Astrocyte (in vitro differentiated cells and primary cell): Measurements from ENCODE around the gene SCRN3. TPM values are rescaled to one million over a fixed set of nuclear protein-coding genes. Genes with fewer than 3 reads are reported as not detected.
"Not testable (repeated sequence)": the region's sequence is repeated elsewhere in the genome, so short reads cannot be mapped to it uniquely, and the experiment has no call there.

ENCODE experiments used
- DNase-seq: peaks from one replicate; pipeline ENCODE4 v3.0.0-alpha.2; 2010; ENCODE audit warnings: low read depth
- FAIRE-seq: peaks from 2 replicates; lab custom pipeline; 2011; peaks lifted over from hg19 to GRCh38; lab: Jason Lieb, UNC
- H2AFZ ChIP-seq: 2 replicates; pipeline ENCODE4 v1.6.0; 2012; ENCODE audit warnings: low read depth, low read length, inconsistent platforms
- H3K27ac ChIP-seq: 2 replicates; pipeline ENCODE4 v1.5.1; 2011; ENCODE audit warnings: low read depth, low read length, inconsistent platforms
- H3K27me3 ChIP-seq: 2 replicates; pipeline ENCODE4 v1.6.0; 2011; ENCODE audit warnings: low read length, inconsistent platforms; ENCODE audit not compliant: insufficient read depth
- H3K36me3 ChIP-seq: 2 replicates; pipeline ENCODE4 v1.5.1; 2011; ENCODE audit warnings: low read length, inconsistent platforms; ENCODE audit not compliant: insufficient read depth
- H3K4me1 ChIP-seq: 2 replicates; pipeline ENCODE4 v1.5.1; 2011; ENCODE audit warnings: low read length, inconsistent platforms; ENCODE audit not compliant: insufficient read depth
- H3K4me2 ChIP-seq: 2 replicates; pipeline ENCODE4 v1.6.0; 2012; ENCODE audit warnings: low read length, inconsistent platforms
- H3K4me3 ChIP-seq: 2 replicates; pipeline ENCODE4 v1.5.1; 2011; ENCODE audit warnings: low read depth, mild to moderate bottlenecking, low read length, inconsistent platforms; ENCODE audit not compliant: insufficient read depth
- H3K79me2 ChIP-seq: 2 replicates; pipeline ENCODE4 v1.6.0; 2012; ENCODE audit warnings: mild to moderate bottlenecking, low read length, inconsistent platforms; ENCODE audit not compliant: insufficient read depth
- H3K9ac ChIP-seq: 2 replicates; pipeline ENCODE4 v1.6.0; 2012; ENCODE audit warnings: mild to moderate bottlenecking, low read length, inconsistent platforms
- H3K9me3 ChIP-seq: 2 replicates; pipeline ENCODE4 v1.5.1; 2012; ENCODE audit warnings: low read depth, mild to moderate bottlenecking, low read length, inconsistent platforms; ENCODE audit not compliant: insufficient read depth
- H4K20me1 ChIP-seq: 2 replicates; pipeline ENCODE4 v1.6.0; 2012; ENCODE audit warnings: low read length, inconsistent platforms; ENCODE audit not compliant: insufficient read depth
- H3K27ac Mint-ChIP-seq: one replicate; pipeline ENCODE4 v1.8.0; 2021; ENCODE audit warnings: mild to moderate bottlenecking, mixed read lengths; ENCODE audit not compliant: unreplicated experiment
- H3K27me3 Mint-ChIP-seq: one replicate; pipeline ENCODE4 v1.8.0; 2021; ENCODE audit warnings: low read depth, mixed read lengths; ENCODE audit not compliant: unreplicated experiment
- H3K36me3 Mint-ChIP-seq: one replicate; pipeline ENCODE4 v1.8.0; 2021; ENCODE audit warnings: low read depth, mixed read lengths; ENCODE audit not compliant: unreplicated experiment
- H3K4me1 Mint-ChIP-seq: one replicate; pipeline ENCODE4 v1.8.0; 2021; ENCODE audit warnings: low read depth, mixed read lengths; ENCODE audit not compliant: unreplicated experiment
- H3K4me3 Mint-ChIP-seq: one replicate; pipeline ENCODE4 v1.8.0; 2021; ENCODE audit warnings: mild to moderate bottlenecking, moderate library complexity, mixed read lengths; ENCODE audit not compliant: unreplicated experiment
- H3K9me3 Mint-ChIP-seq: one replicate; pipeline ENCODE4 v1.8.0; 2021; ENCODE audit warnings: mild to moderate bottlenecking, mixed read lengths; ENCODE audit not compliant: unreplicated experiment
- CTCF ChIP-seq: IDR thresholded peaks from 2 replicates; pipeline ENCODE4 v1.5.1; 2011; ENCODE audit warnings: low read depth, mild to moderate bottlenecking, inconsistent platforms, low read length, moderate library complexity; ENCODE audit not compliant: insufficient read depth
- EZH2 ChIP-seq: IDR thresholded peaks from 2 replicates; pipeline ENCODE4 v1.6.1; 2012; ENCODE audit warnings: mild to moderate bottlenecking, low read length, inconsistent platforms; ENCODE audit not compliant: insufficient read depth
- total RNA-seq: library from RNA; stranded (reverse); gene quantifications from 2 replicates; pipeline ENCODE4 v1.2.1, GENCODE V29; 2021

SCRN3 gene
- total RNA-seq, 1 donor from 2014 or later = 20.1 TPM

GRCh38 chr2:174389542-174389941, 6.0 kb upstream of the SCRN3 start:
- Histone ChIP-seq H3K27me3 (no peaks in the 10 kb centered on the region), H3K9ac (no peak overlapping the region), H3K79me2 (peaks cover 56% of the 10 kb centered on the region), H3K4me1 (peaks cover 3% of the 10 kb centered on the region), H3K4me2 (no peak overlapping the region), H4K20me1 (peaks cover 13% of the 10 kb centered on the region), H3K27ac (no peak overlapping the region), H3K9me3 (no peaks in the 10 kb centered on the region), H3K4me3 (no peak overlapping the region), H2AFZ (no peak overlapping the region), H3K36me3 (peaks cover 12% of the 10 kb centered on the region)
- no peak for FAIRE-seq
- peaks cover 6% of the 10 kb centered on the region for H3K36me3 Mint-ChIP-seq
- TF ChIP-seq EZH2 (no peak), CTCF (no peak)
- H3K4me1 Mint-ChIP-seq = peaks cover 8% of the 10 kb centered on the region
- no peaks in the 10 kb centered on the region for H3K27me3 Mint-ChIP-seq
- H3K27ac Mint-ChIP-seq = no peak overlapping the region
- no peak overlapping the region for H3K4me3 Mint-ChIP-seq
- no peak for DNase-seq
- no peaks in the 10 kb centered on the region for H3K9me3 Mint-ChIP-seq

DNA sequence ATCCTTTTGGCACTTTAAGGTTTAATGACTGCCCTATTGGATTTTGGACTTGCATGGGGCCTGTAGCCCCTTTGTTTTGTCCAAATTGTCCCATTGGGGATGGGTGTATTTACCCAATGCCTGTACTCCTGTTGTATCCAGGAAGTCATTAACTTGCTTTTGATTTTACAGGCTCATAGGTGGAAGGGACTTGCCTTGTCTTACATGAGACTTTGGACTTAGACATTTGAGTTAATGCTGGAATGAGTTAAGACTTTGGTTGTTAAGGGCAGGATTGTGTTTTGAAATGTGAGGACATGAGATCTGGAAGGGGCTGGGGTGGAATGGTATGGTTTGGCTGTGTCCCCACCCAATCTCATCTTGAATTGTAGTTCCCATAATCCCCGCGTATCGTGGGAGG, 5.2 kb upstream of the SCRN3 start:
- H3K9me3 Mint-ChIP-seq, H3K27me3 ChIP-seq, H3K36me3 Mint-ChIP-seq, H3K9ac ChIP-seq, H3K9me3 ChIP-seq, DNase-seq, H3K27ac ChIP-seq, H2AFZ ChIP-seq, FAIRE-seq, H3K4me3 ChIP-seq, H3K4me2 ChIP-seq, H3K27ac Mint-ChIP-seq, H3K4me3 Mint-ChIP-seq, H3K27me3 Mint-ChIP-seq, H3K4me1 ChIP-seq, H3K4me1 Mint-ChIP-seq: not testable (repeated sequence)
- H4K20me1 ChIP-seq = peaks cover 13% of the 10 kb centered on the region
- peaks cover 12% of the 10 kb centered on the region for H3K36me3 ChIP-seq
- H3K79me2 ChIP-seq = peaks cover 61% of the 10 kb centered on the region

GRCh38 chr2:174392706-174393105, 2.8 kb upstream of the SCRN3 start:
- H3K4me2 ChIP-seq = no peak overlapping the region
- H3K27ac ChIP-seq = no peak overlapping the region
- Mint-ChIP-seq H3K4me3 (no peak overlapping the region), H3K27me3 (no peaks in the 10 kb centered on the region), H3K27ac (no peak overlapping the region), H3K36me3 (peaks cover 6% of the 10 kb centered on the region), H3K4me1 (peaks cover 8% of the 10 kb centered on the region), H3K9me3 (no peaks in the 10 kb centered on the region)
- no peaks in the 10 kb centered on the region for H3K9me3 ChIP-seq
- H3K27me3 ChIP-seq = no peaks in the 10 kb centered on the region
- no peak for DNase-seq
- no peak for TF ChIP-seq CTCF
- no peak for TF ChIP-seq EZH2
- H3K79me2 ChIP-seq = peaks cover 62% of the 10 kb centered on the region
- peaks cover 6% of the 10 kb centered on the region for H3K36me3 ChIP-seq
- H3K4me1 ChIP-seq = peaks cover 11% of the 10 kb centered on the region
- H3K4me3 ChIP-seq = no peak overlapping the region
- peaks cover 13% of the 10 kb centered on the region for H4K20me1 ChIP-seq
- H2AFZ ChIP-seq = no peak overlapping the region
- H3K9ac ChIP-seq = no peak overlapping the region
- no peak for FAIRE-seq
